ENCODE data around the gene CLDN22.

DNA sequence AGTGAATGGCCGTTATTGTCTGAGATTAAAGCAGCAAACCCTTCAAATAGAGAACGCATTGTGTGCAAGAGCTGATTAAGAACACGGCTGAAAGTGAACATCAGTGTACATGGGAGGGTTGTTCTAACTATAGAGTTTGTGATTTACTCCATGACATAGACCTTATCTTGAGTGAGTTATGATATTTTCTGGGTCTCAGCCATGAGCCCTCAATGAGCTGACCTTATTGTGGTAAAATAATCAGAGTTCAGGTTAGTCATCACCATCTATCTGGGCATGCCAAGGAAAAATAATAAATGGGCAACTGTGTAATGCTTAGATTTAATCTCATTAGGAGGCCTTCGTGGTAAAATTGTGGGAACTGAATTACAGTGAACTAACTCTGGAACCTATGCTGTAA lies 35.3 kb upstream of the CLDN22 start:
- TF ChIP-seq, protein P1, sequence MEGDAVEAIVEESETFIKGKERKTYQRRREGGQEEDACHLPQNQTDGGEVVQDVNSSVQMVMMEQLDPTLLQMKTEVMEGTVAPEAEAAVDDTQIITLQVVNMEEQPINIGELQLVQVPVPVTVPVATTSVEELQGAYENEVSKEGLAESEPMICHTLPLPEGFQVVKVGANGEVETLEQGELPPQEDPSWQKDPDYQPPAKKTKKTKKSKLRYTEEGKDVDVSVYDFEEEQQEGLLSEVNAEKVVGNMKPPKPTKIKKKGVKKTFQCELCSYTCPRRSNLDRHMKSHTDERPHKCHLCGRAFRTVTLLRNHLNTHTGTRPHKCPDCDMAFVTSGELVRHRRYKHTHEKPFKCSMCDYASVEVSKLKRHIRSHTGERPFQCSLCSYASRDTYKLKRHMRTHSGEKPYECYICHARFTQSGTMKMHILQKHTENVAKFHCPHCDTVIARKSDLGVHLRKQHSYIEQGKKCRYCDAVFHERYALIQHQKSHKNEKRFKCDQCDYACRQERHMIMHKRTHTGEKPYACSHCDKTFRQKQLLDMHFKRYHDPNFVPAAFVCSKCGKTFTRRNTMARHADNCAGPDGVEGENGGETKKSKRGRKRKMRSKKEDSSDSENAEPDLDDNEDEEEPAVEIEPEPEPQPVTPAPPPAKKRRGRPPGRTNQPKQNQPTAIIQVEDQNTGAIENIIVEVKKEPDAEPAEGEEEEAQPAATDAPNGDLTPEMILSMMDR (IDR thresholded peaks at IDR 0.05), result no peak
- TF ChIP-seq POLR2A (IDR thresholded peaks at IDR 0.05), result no peak
